Measurements from ENCODE around the gene TFAP2C. TPM values are rescaled to one million over a fixed set of nuclear protein-coding genes. Genes with fewer than 3 reads are reported as not detected.

Gene TFAP2C
- total and polyA plus RNA-seq, 9 of the 15 experiments (the other 6 are each of a cell fraction or from before 2014, with no cell fraction given), result 0.03 to 0.04 TPM; not detected in 7

DNA sequence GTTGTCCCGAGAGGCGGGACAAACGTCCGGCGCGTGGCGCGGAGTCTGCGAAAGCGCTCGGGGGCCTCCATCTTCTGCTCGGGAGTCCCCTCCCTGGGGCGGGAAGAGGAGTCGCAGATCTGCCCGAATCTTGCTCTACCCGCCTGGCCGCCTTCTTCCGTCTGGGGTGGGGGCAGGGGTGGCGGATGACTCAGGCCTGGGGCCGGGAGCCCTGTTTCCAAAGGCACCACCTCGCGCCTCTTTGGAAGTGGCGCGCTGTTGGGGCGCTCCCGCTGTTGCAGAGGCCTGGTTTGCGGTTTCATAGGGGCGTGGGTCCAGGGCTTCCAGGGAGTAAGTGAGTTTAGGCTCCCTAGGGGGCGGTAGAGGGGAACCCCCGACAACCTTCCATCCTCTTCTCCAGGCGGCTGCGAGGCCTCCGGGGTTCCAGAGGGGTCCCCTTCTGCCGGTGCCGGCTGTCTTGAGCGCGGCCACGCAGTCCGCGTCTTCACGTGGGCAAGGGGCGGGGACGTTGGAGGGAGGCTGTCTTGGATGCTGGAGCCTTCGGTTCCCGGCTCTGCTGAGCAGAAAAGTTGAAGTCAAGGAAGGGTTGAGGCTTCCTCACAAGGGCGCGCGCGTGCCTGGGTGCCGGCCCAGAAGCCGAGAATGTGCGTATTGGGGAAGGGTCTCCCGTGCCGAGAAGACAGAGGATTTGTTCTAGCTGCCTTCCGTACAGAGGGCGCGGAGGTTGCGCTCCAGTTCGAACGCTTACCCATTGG lies 2.6 kb upstream of the TFAP2C start:
- no peaks in the 10 kb centered on the region for H4K20me1 ChIP-seq (replicated peaks; ENCODE audit: control insufficient read depth, insufficient read depth, low read length)
- H3K27me3 ChIP-seq (ENCODE audit: control insufficient read depth in 2 of 2, insufficient read depth in 2 of 2, low read length in 2 of 2), result peaks cover 23 to 69% of the 10 kb centered on the region in 2 experiments
- no peak for FAIRE-seq
- H3K4me1 ChIP-seq (replicated peaks in 1 of 2; ENCODE audit: control insufficient read depth in 2 of 2, insufficient read depth in 2 of 2, low read length in 2 of 2), result peaks cover 0 to 48% of the 10 kb centered on the region in 2 experiments; a peak in 2 of 5 replicates
- BruUV-seq (replicated peaks), result no TSS peak
- H3K4me2 ChIP-seq (ENCODE audit: insufficient read depth, low read length), result no peak overlapping the region
- no peaks in the 10 kb centered on the region for H3K9me1 ChIP-seq (ENCODE audit: control insufficient read depth, insufficient read depth, low read length)
- no peak overlapping the region for H3K27ac ChIP-seq (ENCODE audit: extremely low read depth, low read depth, low read length)
- H3K36me3 ChIP-seq (ENCODE audit: control insufficient read depth, insufficient read depth, low read length), result no peaks in the 10 kb centered on the region
- intact Hi-C loops (cut with micrococcal nuclease), result no loop called here
- H3K9me3 ChIP-seq (replicated peaks; ENCODE audit: control insufficient read depth, insufficient read depth, low read depth, low read length), result no peaks in the 10 kb centered on the region
- DNase-seq (ENCODE audit: extremely low read depth in 1 of 4, low spot score in 3 of 4), result peak; percentile 48 to 67 (median 57)
- H2AFZ ChIP-seq (ENCODE audit: low read depth, low read length), result no peak overlapping the region
- no peak overlapping the region for H3K4me3 ChIP-seq
- ATAC-seq, result peak; percentile 80
- WGBS (ENCODE audit: insufficient coverage, low coverage, missing lambda C conversion rate), result 29% methylated on average over 43 of the region's 60 CpGs
- in situ Hi-C loops (cut with MboI), result no loop called here
- ChIA-PET CTCF (ENCODE audit: low intra/inter-chr PET ratio) (no interaction called here), POLR2A (no interaction called here)
- H3K79me2 ChIP-seq (ENCODE audit: control insufficient read depth, insufficient read depth, low read length), result no peaks in the 10 kb centered on the region
- no peak overlapping the region for H3K9ac ChIP-seq (ENCODE audit: insufficient read depth in 1 of 2, low read depth in 2 of 2, low read length in 2 of 2)
- TF ChIP-seq, protein P1, sequence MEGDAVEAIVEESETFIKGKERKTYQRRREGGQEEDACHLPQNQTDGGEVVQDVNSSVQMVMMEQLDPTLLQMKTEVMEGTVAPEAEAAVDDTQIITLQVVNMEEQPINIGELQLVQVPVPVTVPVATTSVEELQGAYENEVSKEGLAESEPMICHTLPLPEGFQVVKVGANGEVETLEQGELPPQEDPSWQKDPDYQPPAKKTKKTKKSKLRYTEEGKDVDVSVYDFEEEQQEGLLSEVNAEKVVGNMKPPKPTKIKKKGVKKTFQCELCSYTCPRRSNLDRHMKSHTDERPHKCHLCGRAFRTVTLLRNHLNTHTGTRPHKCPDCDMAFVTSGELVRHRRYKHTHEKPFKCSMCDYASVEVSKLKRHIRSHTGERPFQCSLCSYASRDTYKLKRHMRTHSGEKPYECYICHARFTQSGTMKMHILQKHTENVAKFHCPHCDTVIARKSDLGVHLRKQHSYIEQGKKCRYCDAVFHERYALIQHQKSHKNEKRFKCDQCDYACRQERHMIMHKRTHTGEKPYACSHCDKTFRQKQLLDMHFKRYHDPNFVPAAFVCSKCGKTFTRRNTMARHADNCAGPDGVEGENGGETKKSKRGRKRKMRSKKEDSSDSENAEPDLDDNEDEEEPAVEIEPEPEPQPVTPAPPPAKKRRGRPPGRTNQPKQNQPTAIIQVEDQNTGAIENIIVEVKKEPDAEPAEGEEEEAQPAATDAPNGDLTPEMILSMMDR (IDR thresholded peaks at IDR 0.05 in 2 of 3, conservative IDR thresholded peaks at IDR 0.05 in 1 of 3; ENCODE audit: insufficient read depth in 2 of 3, low read depth in 1 of 3, low read length in 3 of 3), result peak; percentile 37 to 51 (median 38); a peak in 4 of 6 replicates
- TF ChIP-seq ATF1 (CRISPR knock-in tag; IDR thresholded peaks at IDR 0.05) (no peak), ATF1 (tag; IDR thresholded peaks at IDR 0.05) (no peak), FOSL1 (tag; conservative IDR thresholded peaks at IDR 0.05) (no peak), CHD4 (IDR thresholded peaks at IDR 0.05; ENCODE audit: insufficient read depth, insufficient replicate concordance, low read depth, low read length, poor library complexity, severe bottlenecking) (no peak), PTBP1 (IDR thresholded peaks at IDR 0.05; ENCODE audit: low read depth, low read length) (no peak), ETV1 (tag; conservative IDR thresholded peaks at IDR 0.05; ENCODE audit: low read depth) (no peak), ZNF778 (CRISPR knock-in tag; IDR thresholded peaks at IDR 0.05) (no peak), BCOR (IDR thresholded peaks at IDR 0.05) (no peak)
- TF ChIP-seq, protein P2, sequence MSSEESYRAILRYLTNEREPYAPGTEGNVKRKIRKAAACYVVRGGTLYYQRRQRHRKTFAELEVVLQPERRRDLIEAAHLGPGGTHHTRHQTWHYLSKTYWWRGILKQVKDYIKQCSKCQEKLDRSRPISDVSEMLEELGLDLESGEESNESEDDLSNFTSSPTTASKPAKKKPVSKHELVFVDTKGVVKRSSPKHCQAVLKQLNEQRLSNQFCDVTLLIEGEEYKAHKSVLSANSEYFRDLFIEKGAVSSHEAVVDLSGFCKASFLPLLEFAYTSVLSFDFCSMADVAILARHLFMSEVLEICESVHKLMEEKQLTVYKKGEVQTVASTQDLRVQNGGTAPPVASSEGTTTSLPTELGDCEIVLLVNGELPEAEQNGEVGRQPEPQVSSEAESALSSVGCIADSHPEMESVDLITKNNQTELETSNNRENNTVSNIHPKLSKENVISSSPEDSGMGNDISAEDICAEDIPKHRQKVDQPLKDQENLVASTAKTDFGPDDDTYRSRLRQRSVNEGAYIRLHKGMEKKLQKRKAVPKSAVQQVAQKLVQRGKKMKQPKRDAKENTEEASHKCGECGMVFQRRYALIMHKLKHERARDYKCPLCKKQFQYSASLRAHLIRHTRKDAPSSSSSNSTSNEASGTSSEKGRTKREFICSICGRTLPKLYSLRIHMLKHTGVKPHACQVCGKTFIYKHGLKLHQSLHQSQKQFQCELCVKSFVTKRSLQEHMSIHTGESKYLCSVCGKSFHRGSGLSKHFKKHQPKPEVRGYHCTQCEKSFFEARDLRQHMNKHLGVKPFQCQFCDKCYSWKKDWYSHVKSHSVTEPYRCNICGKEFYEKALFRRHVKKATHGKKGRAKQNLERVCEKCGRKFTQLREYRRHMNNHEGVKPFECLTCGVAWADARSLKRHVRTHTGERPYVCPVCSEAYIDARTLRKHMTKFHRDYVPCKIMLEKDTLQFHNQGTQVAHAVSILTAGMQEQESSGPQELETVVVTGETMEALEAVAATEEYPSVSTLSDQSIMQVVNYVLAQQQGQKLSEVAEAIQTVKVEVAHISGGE (CRISPR knock-in tag; IDR thresholded peaks at IDR 0.05), result no peak
- TF ChIP-seq, protein P3, sequence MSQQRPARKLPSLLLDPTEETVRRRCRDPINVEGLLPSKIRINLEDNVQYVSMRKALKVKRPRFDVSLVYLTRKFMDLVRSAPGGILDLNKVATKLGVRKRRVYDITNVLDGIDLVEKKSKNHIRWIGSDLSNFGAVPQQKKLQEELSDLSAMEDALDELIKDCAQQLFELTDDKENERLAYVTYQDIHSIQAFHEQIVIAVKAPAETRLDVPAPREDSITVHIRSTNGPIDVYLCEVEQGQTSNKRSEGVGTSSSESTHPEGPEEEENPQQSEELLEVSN (IDR thresholded peaks at IDR 0.05; ENCODE audit: borderline replicate concordance in 1 of 2, extremely low read depth in 1 of 2, insufficient read depth in 1 of 2, insufficient read length in 1 of 2, low read depth in 1 of 2, low read length in 1 of 2, poor library complexity in 1 of 2, severe bottlenecking in 1 of 2), result peak in 1 of 2 experiments; percentile 70
- TF ChIP-seq, protein P4, sequence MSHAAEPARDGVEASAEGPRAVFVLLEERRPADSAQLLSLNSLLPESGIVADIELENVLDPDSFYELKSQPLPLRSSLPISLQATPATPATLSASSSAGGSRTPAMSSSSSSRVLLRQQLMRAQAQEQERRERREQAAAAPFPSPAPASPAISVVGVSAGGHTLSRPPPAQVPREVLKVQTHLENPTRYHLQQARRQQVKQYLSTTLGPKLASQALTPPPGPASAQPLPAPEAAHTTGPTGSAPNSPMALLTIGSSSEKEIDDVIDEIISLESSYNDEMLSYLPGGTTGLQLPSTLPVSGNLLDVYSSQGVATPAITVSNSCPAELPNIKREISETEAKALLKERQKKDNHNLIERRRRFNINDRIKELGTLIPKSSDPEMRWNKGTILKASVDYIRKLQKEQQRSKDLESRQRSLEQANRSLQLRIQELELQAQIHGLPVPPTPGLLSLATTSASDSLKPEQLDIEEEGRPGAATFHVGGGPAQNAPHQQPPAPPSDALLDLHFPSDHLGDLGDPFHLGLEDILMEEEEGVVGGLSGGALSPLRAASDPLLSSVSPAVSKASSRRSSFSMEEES (CRISPR knock-in tag; IDR thresholded peaks at IDR 0.05), result no peak

Data from K562 (cell line).